ENCODE measurements around the gene TMUB1. TPM values are rescaled to one million over a fixed set of nuclear protein-coding genes. Genes with fewer than 3 reads are reported as not detected.

Gene TMUB1
- total RNA-seq, 1 donor from 2014 or later, result 30.1 TPM

GRCh38 chr7:151110941-151111645 lies 27.8 kb upstream of the TMUB1 start:
- Histone ChIP-seq H3K27me3 (ENCODE audit: low read depth) (no peaks in the 10 kb centered on the region), H3K4me3 (no peak overlapping the region), H3K36me3 (peaks cover 4% of the 10 kb centered on the region), H3K4me1 (peaks cover 37% of the 10 kb centered on the region), H3K9me3 (replicated peaks) (no peaks in the 10 kb centered on the region), H3K27ac (replicated peaks) (peak overlapping the region; percentile 42)
- intact Hi-C loops (cut with micrococcal nuclease), result no loop called here
- TF ChIP-seq, protein P1, sequence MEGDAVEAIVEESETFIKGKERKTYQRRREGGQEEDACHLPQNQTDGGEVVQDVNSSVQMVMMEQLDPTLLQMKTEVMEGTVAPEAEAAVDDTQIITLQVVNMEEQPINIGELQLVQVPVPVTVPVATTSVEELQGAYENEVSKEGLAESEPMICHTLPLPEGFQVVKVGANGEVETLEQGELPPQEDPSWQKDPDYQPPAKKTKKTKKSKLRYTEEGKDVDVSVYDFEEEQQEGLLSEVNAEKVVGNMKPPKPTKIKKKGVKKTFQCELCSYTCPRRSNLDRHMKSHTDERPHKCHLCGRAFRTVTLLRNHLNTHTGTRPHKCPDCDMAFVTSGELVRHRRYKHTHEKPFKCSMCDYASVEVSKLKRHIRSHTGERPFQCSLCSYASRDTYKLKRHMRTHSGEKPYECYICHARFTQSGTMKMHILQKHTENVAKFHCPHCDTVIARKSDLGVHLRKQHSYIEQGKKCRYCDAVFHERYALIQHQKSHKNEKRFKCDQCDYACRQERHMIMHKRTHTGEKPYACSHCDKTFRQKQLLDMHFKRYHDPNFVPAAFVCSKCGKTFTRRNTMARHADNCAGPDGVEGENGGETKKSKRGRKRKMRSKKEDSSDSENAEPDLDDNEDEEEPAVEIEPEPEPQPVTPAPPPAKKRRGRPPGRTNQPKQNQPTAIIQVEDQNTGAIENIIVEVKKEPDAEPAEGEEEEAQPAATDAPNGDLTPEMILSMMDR (IDR thresholded peaks at IDR 0.05; ENCODE audit: borderline replicate concordance), result peak; percentile 95
- peak; percentile 75 for DNase-seq

DNA sequence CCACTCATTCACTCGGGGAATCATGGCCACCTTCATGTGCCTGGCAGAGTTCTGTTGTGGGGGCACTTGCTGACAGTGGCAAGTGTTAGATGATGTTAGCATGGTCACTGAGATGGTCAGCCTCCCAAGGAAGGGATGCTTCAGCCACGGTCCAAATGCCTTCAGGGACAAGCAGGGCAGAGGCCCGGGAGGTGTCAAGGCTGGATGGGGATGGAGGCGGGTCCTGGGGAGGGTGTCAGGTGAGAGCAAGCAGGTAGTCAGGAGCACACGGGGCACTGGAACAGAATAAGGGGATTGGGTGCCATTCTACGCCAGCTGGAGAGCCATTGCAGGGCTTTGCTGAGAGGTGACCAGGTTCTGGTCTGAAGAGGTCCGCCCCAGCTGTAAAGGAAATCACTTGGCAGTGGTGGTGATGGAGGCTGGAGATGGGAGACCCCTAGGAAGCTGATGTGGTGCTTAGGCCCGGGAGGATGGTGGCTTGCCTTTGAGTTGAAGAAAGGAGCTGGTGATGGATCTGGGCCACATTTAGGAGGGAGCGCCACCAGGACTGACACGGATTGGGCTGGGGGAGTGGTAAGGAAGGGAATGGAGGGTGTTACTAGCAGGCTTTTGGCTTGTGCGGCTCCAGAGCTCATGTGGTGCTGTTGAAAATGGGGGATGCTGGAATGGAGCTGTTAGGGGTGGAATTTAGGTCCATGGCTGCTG lies 27.1 kb upstream of the TMUB1 start:
- H3K4me1 ChIP-seq, result peaks cover 32% of the 10 kb centered on the region
- TF ChIP-seq, protein P1 (IDR thresholded peaks at IDR 0.05; ENCODE audit: borderline replicate concordance), result no peak
- intact Hi-C loops (cut with micrococcal nuclease), result no loop called here
- no peaks in the 10 kb centered on the region for H3K9me3 ChIP-seq (replicated peaks)
- H3K27me3 ChIP-seq (ENCODE audit: low read depth), result no peaks in the 10 kb centered on the region
- DNase-seq, result no peak
- peak overlapping the region; percentile 42 for H3K27ac ChIP-seq (replicated peaks)
- no peak overlapping the region for H3K4me3 ChIP-seq
- H3K36me3 ChIP-seq, result peaks cover 4% of the 10 kb centered on the region

GRCh38 chr7:151109094-151110048 lies 26.1 kb upstream of the TMUB1 start:
- intact Hi-C loops (cut with micrococcal nuclease), result loop anchor here (10.0 kb wide), 1 partner anchor 75 kb away; no protein-coding TSS in a partner anchor
- Histone ChIP-seq H3K27ac (replicated peaks) (peak overlapping the region; percentile 42), H3K4me1 (peaks cover 39% of the 10 kb centered on the region)

GRCh38 chr7:151107882-151108281 lies 24.6 kb upstream of the TMUB1 start:
- intact Hi-C loops (cut with micrococcal nuclease), result loop anchor here (10.0 kb wide), 1 partner anchor 73 kb away; no protein-coding TSS in a partner anchor
- peaks cover 29% of the 10 kb centered on the region for H3K4me1 ChIP-seq
- H3K36me3 ChIP-seq, result peaks cover 4% of the 10 kb centered on the region
- DNase-seq, result no peak
- TF ChIP-seq, protein P1 (IDR thresholded peaks at IDR 0.05; ENCODE audit: borderline replicate concordance), result no peak
- H3K4me3 ChIP-seq, result no peak overlapping the region
- H3K27me3 ChIP-seq (ENCODE audit: low read depth), result no peaks in the 10 kb centered on the region
- H3K9me3 ChIP-seq (replicated peaks), result no peaks in the 10 kb centered on the region
- H3K27ac ChIP-seq (replicated peaks), result no peak overlapping the region

More at GRCh38 chr7:151109094-151110048, 26.1 kb upstream of the TMUB1 start:
- peak; percentile 45 for DNase-seq
- TF ChIP-seq, protein P1 (IDR thresholded peaks at IDR 0.05; ENCODE audit: borderline replicate concordance), result no peak
- peaks cover 4% of the 10 kb centered on the region for H3K36me3 ChIP-seq
- H3K9me3 ChIP-seq (replicated peaks), result no peaks in the 10 kb centered on the region
- H3K27me3 ChIP-seq (ENCODE audit: low read depth), result no peaks in the 10 kb centered on the region
- no peak overlapping the region for H3K4me3 ChIP-seq

All from left ventricle myocardium inferior (tissue), 1 donor.